NCI-H2107 treated with DMSO at 0.1 percent for 48 hours (cell line): ENCODE measurements around the gene ABHD12.
"Not testable (repeated sequence)": the region's sequence is repeated elsewhere in the genome, so short reads cannot be mapped to it uniquely, and the experiment has no call there.

Experiments used
- DNase-seq: peaks from one replicate; lab custom pipeline; 2025; ENCODE audit not compliant: unreplicated experiment; lab: John Stamatoyannopoulos, UW

ABHD12 gene

DNA sequence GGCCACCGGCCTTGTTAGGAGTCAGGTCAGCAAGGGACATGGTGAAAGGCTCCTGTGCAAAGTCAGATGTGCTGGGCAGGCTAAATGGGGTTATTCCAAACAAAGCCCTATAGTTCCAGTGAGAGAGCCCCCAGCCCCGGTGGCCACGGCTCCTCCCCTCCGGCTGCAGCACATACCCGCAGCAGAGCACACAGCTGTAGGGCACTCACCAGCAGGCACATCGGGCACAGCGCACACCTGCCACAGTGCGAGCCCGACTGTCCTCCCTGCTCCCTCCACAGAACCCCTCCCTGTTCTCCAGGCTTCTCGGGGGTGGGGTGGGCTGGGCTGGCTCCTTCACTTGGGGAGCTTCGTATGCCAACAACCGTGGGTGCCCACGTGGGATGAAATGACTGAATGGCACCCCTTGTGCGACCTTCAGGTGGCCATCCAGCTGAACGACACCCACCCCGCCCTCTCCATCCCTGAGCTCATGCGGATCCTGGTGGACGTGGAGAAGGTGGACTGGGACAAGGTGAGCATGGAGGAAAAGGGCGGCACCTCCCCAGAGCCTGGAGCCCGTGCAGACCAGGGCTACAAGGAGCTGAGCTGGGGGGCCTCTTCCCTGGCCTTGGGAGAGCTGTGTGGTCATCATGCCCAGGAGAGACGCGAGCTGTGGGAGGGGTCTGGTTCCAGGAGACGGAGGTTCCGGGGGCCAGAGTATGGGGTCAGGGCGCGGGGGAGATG, 111.8 kb downstream of the ABHD12 start:
- DNase-seq: no peak

DNA sequence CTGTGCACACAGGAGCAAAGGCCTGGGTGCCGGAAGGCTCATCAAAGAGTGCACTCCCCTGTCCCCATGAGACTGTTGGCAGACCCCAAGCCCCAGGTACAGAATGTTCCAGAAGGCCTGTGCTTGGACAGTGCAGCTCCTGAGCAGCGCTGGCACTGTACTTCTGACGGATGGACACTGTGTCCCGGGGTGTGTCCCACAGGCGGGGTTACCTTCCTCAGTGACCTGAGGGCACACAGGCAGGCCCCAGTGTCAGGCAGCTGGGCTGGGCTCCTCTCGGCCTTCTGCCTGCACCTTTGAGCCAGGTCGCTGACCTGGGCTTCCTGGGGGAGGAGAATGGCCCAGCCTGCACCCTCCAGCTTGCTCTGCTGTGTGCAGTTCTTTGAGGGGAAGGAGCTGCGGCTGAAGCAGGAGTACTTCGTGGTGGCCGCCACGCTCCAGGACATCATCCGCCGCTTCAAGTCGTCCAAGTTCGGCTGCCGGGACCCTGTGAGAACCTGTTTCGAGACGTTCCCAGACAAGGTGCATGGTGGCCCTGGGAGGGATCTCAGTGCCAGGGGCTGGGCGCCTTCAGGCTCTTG, 112.6 kb downstream of the ABHD12 start:
- DNase-seq: no peak

DNA sequence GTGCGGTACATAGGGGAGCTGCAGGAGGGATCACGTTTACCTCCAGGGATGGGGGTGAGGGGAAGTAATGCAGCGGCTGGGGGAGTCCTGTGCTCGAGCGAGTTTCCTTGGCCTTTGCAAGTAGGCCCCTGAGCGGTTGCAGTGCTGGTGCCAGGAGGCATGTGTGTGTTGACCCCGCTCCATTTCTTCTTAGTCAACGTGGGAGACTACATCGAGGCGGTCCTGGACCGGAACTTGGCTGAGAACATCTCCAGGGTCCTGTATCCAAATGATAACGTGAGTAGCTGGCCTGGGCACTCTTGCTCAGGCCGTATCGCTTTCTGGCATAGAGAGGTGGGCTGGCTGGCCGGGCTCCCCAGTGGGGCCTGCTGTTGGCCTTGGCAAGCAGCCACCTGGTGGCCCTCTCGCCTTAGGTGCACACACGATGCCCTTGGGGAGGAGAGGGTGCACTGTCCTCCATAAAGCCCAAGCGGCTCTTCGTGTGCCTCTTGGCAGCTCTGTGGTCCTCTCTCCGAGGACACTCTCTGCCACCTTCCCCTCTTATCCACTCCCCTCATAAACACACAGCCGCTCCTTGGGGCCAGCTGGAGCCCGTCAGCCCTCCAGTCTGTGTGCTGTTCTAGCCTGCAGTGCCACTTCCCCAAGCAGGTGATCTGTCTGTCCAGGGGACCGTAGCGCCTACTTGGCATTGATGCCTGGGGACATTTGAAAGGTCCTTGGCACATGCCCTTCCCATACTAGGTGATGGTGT, 113.4 kb downstream of the ABHD12 start:
- DNase-seq: no peak

DNA sequence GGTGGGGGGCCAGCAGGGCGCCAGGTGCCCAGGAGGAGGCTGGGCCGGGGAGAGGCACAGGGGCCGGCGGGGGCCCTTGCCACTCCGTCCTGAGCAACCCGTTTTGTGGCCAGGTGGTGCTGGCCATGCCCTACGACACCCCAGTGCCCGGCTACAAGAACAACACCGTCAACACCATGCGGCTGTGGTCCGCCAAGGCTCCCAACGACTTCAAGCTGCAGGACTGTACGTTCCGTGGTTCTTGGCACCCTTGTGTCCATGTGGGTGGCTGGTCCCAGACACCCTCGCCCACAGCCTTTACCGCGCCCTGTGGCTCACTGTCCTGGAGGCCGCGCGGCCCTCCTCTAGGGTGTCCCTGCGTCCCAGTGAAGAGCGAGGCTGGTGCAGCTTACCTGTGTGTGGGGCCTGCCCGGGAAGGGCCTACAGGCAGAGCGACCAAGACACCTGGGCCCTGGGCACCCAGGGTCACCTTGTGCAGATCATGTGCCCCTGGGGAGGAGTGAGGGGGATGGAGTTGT, 114.0 kb downstream of the ABHD12 start:
- DNase-seq: no peak

DNA sequence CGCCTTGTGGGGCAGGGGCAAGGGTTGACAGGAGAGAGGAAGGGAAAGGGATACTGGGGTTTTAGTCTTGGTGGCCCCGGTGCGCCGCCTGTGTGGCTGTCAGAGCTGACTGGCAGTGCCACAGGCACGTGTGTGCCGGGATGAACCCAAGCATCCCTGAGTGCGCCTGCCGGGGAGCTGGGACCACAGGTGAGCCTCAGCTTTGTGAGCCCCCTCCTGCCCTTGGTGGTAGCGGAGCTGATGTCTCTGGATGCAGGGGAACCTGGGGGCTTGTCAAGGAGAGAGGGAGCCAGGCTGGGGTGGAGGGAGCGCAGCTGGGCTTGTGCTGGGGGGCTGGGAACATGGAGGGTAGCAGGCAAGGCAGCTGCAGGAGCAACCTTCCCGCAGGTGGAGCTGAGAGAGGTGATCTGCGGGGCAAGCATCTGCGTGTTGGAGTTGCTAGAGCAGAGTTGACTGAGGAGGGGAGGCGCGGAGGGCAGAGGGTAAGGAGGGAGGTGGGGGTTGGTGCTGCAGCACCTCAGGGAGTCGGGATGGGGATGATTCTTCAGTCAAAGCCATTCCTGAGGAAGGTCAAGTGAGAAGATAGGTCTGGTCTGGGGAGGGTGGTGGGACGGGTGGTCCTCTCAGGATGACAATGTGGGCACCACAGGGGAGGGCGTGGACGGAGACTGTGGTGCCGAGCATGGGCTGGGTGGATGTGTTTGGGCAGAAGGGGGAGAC, 114.7 kb downstream of the ABHD12 start:
- no peak for DNase-seq

DNA sequence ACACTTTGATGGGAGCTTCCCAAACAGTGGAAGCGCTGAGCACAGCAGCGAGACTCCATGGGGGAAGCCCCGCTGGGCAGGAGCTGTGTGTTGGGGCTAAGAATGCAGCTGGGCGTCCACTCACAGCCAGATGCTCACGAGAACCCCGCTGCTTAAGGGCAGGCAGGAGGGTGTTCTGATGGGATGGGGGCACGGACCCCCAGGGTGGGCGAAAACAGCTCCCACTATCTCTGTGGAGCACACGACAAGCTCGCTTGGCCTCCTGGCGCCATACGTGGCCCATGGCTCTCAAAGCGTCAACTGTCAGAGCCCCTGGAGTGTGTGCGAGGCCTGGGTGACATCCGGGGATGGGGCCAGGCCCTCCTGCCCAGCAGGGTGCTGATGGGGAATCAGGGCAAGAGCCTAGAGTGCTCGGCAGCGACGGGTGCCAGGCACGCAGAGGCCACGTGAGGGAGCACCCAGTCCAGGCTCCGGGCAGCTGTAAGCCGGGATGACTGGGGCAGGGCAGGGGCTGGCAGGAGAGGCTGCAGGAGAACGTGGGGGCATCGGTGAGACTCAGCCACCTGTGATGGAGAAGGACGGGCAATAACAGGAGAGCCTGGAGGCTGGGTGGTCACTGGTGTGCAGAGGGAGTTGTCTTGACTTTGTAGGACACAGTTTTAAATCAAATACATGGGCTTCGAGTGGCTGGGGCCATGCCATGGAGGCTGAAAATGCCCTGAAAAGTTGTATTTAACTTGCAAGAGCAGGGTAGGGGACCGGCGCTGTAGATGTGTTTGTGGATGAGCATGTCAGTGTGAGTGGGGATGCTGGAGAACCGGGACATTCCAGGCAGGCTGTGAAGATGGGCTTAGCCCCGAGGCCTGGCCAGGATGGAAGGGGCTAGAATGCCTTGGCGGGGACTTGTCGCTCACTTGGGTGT, 115.5 kb downstream of the ABHD12 start:
- no peak for DNase-seq

DNA sequence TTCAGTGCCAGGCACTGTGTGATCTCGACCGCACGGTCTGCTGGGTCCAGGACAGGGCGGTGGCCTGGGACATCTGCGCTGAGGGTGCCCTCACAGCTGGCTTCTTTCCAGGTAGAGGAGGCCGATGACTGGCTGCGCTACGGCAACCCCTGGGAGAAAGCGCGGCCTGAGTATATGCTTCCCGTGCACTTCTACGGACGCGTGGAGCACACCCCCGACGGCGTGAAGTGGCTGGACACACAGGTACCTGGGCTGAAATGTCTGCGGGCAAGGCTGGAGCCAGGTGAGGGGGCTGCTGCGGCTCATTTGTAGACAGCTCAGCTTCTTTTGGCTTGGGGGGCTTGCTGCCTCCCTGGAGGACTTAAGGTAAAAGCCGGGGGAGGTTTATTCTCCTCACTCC, 116.2 kb downstream of the ABHD12 start:
- no peak for DNase-seq

DNA sequence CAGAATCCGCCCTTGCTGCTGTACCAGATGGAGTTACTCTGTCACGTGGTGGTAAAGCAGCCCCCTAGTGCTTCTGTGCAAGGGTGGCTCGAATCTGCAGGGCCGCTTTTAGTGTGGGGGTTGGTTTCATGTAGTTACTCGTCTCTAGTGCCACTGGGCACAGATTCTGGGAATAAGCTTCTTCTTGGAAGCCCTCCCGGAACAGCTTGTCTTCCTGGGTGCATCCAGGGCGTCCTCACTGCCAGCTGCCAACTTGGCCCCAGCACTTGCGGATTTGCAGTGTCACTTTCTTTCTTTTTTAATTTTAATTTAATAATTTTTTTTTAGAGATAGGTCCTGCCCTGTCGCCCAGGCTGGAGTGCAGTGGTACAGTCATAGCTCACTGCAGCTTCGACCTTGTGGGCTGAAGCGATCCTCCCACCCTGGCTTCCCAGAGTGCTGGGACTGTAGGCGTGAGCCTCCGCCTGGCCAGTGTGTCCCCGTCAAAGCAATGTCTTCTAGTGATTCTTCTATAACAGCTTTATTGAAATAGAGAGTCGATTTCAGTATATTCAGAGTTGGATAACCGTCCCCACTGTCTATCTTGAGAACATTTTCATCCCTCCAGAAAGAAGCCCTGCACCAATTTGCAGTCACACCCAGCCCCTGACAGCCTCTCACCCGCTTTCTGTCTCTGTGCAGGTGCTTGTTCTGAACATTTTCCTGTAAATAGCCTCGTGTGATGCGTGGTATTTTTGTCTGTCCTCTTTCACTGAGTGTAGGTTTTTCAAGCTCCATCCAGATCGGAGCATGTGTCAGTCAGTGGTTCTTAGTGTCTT, 116.9 kb downstream of the ABHD12 start:
- DNase-seq: no peak

DNA sequence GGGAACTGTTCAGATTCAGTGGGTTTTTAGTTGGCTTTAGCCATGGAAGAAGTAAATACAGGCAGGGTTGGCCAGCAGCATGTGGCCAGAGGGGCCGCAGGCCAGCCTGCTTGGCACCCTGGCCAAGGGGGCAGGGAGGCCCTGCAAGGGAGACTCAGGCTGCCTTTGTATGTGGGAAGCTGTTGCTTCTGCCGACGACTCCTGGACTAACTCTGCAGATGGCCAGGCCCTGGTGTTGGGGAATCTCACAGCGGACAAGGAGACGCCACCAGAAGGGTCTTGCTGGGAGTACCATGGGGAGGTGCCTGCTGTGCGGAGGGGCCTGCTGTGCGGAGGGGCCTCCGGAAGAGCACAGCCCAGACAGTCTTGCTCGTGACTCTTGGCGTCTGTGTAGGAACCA, 117.6 kb downstream of the ABHD12 start:
- DNase-seq: no peak

DNA sequence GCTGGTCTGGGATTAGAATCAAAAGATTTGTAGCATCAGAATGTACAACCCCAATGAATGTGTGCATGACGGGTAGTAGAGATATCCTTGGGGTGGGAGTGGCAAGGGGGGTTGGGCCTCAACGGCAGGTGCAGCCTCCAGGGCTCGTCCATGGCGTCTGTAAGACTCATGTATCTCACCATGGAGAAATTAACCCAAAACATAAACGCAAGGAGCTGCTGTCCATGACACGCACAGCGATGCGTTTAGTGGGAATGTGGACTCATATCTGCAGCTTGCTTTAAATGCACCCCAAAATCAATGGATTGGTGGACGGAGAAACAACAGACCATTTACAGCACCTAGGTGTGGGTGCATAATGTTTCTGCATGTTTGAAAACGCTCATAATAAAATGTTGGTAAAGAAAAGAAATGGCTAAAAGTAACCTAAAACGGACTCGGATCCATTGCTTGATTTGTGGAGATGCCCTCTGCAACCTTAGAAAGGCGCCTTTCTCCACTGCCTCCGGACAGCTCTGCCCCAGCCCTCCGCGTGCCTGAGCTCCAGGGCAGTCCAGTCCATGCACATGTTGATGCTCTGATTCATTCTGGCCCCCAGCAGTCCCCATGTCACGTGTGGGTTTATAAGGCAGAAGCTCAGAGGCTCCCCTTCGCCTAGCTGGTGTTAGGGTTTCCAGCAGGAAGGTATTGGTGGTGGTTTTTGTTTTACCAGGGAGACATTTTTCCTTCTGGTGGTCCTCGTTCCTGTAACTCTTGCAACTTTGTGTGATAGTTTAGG, 118.2 kb downstream of the ABHD12 start:
- no peak for DNase-seq

DNA sequence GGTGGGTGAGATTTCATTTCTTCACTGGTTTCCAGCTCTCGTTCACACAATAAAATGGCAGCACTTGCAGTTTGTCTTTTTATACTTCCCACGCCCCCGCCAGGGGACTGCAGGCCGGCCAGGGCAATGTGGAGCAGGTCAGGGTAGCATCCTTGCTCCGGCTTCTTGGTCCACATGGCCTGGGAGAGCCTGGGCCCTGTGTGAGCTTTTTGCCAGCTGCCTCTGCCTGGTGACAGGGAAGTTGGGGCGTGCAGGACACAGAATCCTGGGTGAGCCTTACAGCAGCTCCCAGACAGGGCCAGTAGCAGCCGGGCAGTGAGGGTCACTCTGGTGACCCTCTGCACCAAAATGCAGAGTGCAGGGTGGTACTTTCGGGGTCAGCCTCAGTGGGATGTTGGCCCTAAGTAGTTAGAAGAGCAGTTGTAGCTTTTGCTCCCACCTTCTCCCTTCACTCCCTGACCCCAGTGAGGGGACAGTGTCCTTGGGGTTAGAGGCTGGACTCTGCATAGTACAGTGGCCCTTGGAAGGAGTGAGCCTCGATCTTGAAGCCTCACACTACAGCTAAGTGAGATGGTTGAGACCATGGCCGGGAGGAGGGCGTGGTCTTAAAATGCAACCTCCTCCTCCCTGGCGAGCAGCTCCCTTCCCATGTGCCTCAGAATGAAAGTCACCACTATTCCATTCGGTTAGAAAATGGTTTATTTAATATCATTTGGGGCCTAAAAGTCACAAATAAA, 119.0 kb downstream of the ABHD12 start:
- no peak for DNase-seq

DNA sequence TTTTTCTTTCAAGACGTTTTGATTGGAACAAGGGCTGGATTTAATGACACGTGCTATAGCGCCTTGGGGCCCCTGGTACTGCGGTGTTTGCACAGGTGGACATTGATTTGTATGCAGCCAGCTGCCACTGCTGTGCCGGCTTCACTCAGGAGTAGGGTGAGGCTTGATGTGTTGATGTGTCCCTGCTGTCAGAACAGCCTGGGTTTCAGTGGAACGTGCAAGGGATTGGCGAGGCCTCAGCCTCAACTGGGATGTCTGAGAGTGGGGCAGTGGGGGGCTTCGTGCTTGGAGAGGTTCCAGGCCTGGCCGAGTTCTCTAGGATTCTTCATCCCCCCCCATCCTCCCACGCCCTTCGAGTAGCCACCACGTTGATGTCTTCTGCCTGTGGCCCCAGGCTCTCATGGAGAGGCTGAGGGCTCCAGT, 119.8 kb downstream of the ABHD12 start:
- DNase-seq: peak; percentile 61

DNA sequence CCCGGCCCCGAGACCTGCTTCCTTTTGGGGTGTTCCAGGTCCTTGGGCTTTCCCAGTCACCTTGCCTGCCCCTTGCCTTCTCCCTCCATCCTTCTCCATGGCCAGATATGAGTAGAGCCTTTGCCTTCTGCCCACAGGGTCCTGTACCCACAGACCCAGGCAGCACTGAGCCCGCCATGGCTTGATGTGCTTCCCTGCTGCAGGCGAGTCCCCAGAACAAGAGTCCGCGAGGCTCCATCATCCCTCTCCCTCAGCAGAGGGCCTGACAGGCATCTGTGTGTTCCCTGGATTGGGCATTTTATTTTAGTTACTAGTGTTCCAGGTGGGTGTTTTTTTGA, 120.8 kb downstream of the ABHD12 start:
- DNase-seq: no peak

DNA sequence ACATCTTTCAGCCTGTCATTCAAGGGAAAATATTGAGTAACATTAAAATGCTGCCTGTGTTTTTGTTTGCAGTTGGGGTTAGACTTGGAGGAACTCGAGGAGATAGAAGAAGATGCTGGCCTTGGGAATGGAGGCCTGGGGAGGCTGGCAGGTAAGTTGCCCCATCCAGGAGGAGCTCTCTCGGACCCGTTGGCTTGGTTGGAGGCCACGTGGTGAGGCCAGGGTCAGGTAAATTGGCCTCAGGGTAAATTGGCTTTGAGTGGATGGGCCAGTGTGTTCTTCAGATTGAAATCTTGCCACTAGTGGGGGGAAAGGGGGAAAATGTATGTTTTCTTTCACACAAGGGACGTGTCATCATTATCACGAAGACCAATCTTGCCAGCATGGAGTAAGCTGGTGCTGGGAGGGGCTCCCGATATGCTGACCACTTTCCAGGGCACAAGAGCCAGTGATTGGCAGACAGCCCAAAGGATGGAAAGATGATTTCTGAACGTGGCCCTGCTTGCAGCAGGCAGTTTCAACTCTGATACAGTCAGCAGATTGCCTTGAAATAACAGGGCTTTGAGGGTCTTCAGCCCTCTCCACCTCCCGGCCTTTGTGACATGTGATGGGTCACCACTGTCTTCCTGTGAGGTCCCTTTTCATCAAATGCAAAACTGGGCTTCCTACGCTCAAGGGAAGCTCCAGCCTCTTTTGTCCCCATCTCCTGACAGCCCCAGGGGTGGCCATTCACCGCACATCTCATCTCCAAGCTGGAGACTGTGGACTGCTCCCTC, 121.4 kb downstream of the ABHD12 start:
- no peak for DNase-seq

DNA sequence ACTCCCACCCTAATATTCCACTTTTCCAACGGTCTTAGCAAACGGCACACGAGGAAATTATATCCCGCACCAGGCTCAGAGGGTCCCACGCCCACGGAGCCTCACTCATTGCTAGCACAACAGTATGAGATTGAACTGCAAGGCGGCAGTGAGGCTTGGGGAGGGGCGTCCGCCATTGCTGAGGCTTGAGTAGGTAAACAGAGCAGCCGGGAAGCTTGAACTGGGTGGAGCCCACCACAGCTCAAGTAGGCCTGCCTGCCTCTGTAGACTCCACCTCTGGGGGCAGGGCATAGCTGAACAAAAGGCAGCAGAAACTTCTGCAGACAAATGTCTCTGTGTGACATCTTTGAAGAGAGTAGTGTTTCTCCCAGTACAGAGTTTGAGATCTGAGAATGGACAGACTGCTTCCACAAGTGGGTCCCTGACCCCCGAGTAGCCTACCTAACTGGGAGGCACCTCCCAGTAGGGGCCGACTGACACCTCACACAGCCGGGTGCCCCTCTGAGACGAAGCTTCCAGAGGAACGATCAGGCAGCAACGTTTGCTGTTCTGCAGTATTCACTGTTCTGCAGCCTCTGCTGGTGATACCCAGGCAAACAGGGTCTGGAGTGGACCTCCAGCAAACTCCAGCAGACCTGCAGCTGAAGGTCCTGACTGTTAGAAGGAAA, 129.7 kb downstream of the ABHD12 start:
- not testable (repeated sequence) for DNase-seq

DNA sequence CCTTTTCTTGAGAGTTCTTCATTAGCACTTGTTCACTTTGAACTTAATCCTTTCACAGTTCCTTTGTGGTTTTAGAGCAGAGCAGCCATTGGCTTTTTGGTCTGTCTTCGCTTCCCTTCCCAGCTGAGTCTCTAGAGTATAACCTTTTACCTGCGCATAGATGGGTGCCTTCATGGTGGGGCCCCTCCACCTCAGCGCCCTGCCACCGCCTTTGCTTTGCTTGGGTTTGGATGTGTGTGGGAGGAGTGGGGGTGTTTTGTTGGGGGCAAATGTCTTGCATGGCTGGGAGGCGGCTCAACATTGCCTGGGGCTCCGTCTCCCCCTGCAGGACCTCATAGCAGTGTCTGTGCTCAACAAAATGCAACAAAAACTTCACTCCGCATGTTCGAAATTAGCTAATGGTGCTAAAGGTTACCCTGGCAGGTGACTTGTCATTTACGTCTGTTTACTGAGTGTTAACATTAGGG, 130.8 kb downstream of the ABHD12 start:
- DNase-seq: no peak

DNA sequence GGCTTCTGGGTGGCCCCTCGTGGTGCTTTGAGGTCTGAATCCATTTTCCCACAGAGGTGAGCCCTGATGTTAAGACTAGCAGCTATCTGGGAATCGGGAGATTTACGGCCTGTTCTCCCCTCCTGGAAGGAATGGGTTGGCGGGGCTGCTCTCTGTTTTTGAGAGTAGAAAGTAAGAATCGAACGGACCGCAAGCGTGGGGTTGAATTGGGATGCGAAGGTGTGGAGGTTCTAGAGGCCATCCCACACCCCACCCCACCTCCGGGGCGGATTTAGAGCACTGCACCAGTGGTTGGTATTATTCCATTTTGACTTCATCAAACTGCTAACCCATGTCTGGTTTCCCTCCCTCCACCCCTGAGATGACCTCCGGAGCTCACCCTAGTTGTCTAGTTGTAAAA, 131.3 kb downstream of the ABHD12 start:
- no peak for DNase-seq
